GM12892 (cell line): Measurements from ENCODE around the gene NKAIN4.

Experiments
- DNase-seq: peaks from one replicate; pipeline ENCODE4 v3.0.0; 2011; ENCODE audit not compliant: insufficient read length
- FAIRE-seq: peaks from 2 replicates; lab custom pipeline; 2011; peaks lifted over from hg19 to GRCh38; lab: Jason Lieb, UNC
- POLR2A ChIP-seq: IDR thresholded peaks from 2 replicates; pipeline ENCODE4 v1.6.1; 2011; ENCODE audit warnings: low read depth, low read length, control low read depth
- POLR2AphosphoS5 ChIP-seq: IDR thresholded peaks from 2 replicates; pipeline ENCODE4 v1.6.1; 2011; ENCODE audit warnings: low read depth, low read length, control low read depth
- TAF1 ChIP-seq: IDR thresholded peaks from 2 replicates; pipeline ENCODE4 v1.6.1; 2011; ENCODE audit warnings: low read depth, mild to moderate bottlenecking, control low read depth, low read length, borderline replicate concordance

Gene NKAIN4

GRCh38 chr20:63215101-63216040 is 38.9 kb downstream of the NKAIN4 start:
- DNase-seq (no peak), FAIRE-seq (no peak)
- no peak for TF ChIP-seq POLR2AphosphoS5
- TF ChIP-seq POLR2A = peak; percentile 4; the same call in 1 of the 2 replicates

GRCh38 chr20:63214514-63214913 is 39.7 kb downstream of the NKAIN4 start:
- TF ChIP-seq TAF1 (no peak), POLR2A (no peak), POLR2AphosphoS5 (no peak)
- DNase-seq (no peak), FAIRE-seq (no peak)

GRCh38 chr20:63212792-63213191 is 41.5 kb downstream of the NKAIN4 start:
- TF ChIP-seq POLR2A = no peak
- no peak for TF ChIP-seq POLR2AphosphoS5
- no peak for TF ChIP-seq TAF1
- DNase-seq (no peak), FAIRE-seq (no peak)

GRCh38 chr20:63212393-63212730 is 41.9 kb downstream of the NKAIN4 start:
- DNase-seq (no peak), FAIRE-seq (no peak)
- TF ChIP-seq POLR2AphosphoS5 = no peak
- TF ChIP-seq POLR2A = no peak
- TF ChIP-seq TAF1 = no peak

- no peak for TF ChIP-seq POLR2AphosphoS5
- TF ChIP-seq TAF1 = no peak
- TF ChIP-seq POLR2A = no peak
- DNase-seq (no peak), FAIRE-seq (no peak)
Observed at GRCh38 chr20:63210011-63210605, 44.2 kb downstream of the NKAIN4 start.

GRCh38 chr20:63208346-63208909 is 45.8 kb downstream of the NKAIN4 start:
- DNase-seq = no peak
- FAIRE-seq = no peak
- TF ChIP-seq POLR2AphosphoS5 (no peak), POLR2A (no peak), TAF1 (no peak)

- TF ChIP-seq TAF1 (no peak), POLR2A (no peak), POLR2AphosphoS5 (no peak)
- DNase-seq = no peak
- FAIRE-seq = no peak
Observed at GRCh38 chr20:63206878-63207277, 47.4 kb downstream of the NKAIN4 start.

GRCh38 chr20:63205896-63206295 is 48.4 kb downstream of the NKAIN4 start:
- TF ChIP-seq POLR2AphosphoS5 (no peak), POLR2A (no peak), TAF1 (no peak)
- FAIRE-seq (no peak), DNase-seq (no peak)

GRCh38 chr20:63204362-63204761 is 49.9 kb downstream of the NKAIN4 start:
- no peak for TF ChIP-seq POLR2A
- FAIRE-seq (no peak), DNase-seq (no peak)

GRCh38 chr20:63202811-63203526 is 51.3 kb downstream of the NKAIN4 start:
- no peak for FAIRE-seq
- TF ChIP-seq TAF1 (no peak), POLR2A (no peak), POLR2AphosphoS5 (no peak)

GRCh38 chr20:63202021-63202420 is 52.2 kb downstream of the NKAIN4 start:
- TF ChIP-seq POLR2A (no peak), POLR2AphosphoS5 (no peak), TAF1 (no peak)
- no peak for FAIRE-seq
- no peak for DNase-seq

More at GRCh38 chr20:63202811-63203526, 51.3 kb downstream of the NKAIN4 start:
- no peak for DNase-seq

GRCh38 chr20:63198606-63199005 is 55.7 kb downstream of the NKAIN4 start:
- DNase-seq (no peak), FAIRE-seq (no peak)
- TF ChIP-seq POLR2AphosphoS5 (no peak), POLR2A (no peak), TAF1 (no peak)
